ENCODE results near the gene GRIP1.

GRCh38 chr12:66426696-66427095, 252.2 kb downstream of the GRIP1 start:
- no peak for TF ChIP-seq POLR2AphosphoS5 (IDR thresholded peaks at IDR 0.05; ENCODE audit: low read depth, low read length)
- no peak for TF ChIP-seq POLR2A (IDR thresholded peaks at IDR 0.05; ENCODE audit: low read depth, low read length)
- no peak for TF ChIP-seq TAF1 (IDR thresholded peaks at IDR 0.05; ENCODE audit: low read depth, low read length)

All from GM12891 (cell line).